H9 (cell line): ENCODE measurements around the gene RAX2. TPM values are rescaled to one million over a fixed set of nuclear protein-coding genes. Genes with fewer than 3 reads are reported as not detected.

ENCODE experiments used
- DNase-seq: peaks from one replicate; pipeline ENCODE4 v3.0.0-alpha.2; 2017
- H2AFZ ChIP-seq: one replicate; pipeline ENCODE4 v1.6.1; 2013; ENCODE audit warnings: mild to moderate bottlenecking, low read length, control low read depth, moderate library complexity
- H2AK5ac ChIP-seq: 2 replicates; pipeline ENCODE4 v1.6.1; 2013; ENCODE audit warnings: low read length, control low read depth, mixed read lengths; ENCODE audit not compliant: insufficient read length
- H2BK120ac ChIP-seq: one replicate; pipeline ENCODE4 v1.6.1; 2013; ENCODE audit warnings: low read depth, mild to moderate bottlenecking, low read length, control low read depth, inconsistent platforms; ENCODE audit not compliant: poor library complexity, severe bottlenecking
- H2BK12ac ChIP-seq: 2 replicates; pipeline ENCODE4 v1.6.1; 2013; ENCODE audit warnings: low read length, control low read depth, mixed read lengths, low read depth; ENCODE audit not compliant: insufficient read length
- H2BK15ac ChIP-seq: 2 replicates; pipeline ENCODE4 v1.6.1; 2013; ENCODE audit warnings: low read depth, low read length, control low read depth
- H2BK20ac ChIP-seq: one replicate; pipeline ENCODE4 v1.6.1; 2013; ENCODE audit warnings: low read depth, mild to moderate bottlenecking, low read length, control low read depth, inconsistent platforms; ENCODE audit not compliant: poor library complexity, severe bottlenecking
- H2BK5ac ChIP-seq: 2 replicates; pipeline ENCODE4 v1.6.1; 2013; ENCODE audit warnings: low read length, control low read depth, mixed read lengths; ENCODE audit not compliant: insufficient read length
- H3K14ac ChIP-seq: 2 replicates; pipeline ENCODE4 v1.6.1; 2013; ENCODE audit warnings: low read length, control low read depth; ENCODE audit not compliant: insufficient read depth
- H3K18ac ChIP-seq: 2 replicates; pipeline ENCODE4 v1.6.1; 2013; ENCODE audit warnings: low read depth, mild to moderate bottlenecking, mixed read lengths, low read length, control low read depth; ENCODE audit not compliant: insufficient read length
- H3K23ac ChIP-seq: 2 replicates; pipeline ENCODE4 v1.6.1; 2013; ENCODE audit warnings: low read length, control low read depth, mixed read lengths, low read depth; ENCODE audit not compliant: insufficient read length
- H3K23me2 ChIP-seq: 2 replicates; pipeline ENCODE4 v1.6.1; 2013; ENCODE audit warnings: low read depth, mild to moderate bottlenecking, mixed read lengths, low read length, control low read depth; ENCODE audit not compliant: insufficient read length, poor library complexity, severe bottlenecking
- H3K27ac ChIP-seq: 2 replicates; pipeline ENCODE4 v1.5.1; 2013; ENCODE audit warnings: low read length, control low read depth, mixed read lengths, low read depth; ENCODE audit not compliant: insufficient read length
- H3K27me3 ChIP-seq: 2 replicates; pipeline ENCODE4 v1.6.1; 2013; ENCODE audit warnings: low read length, control low read depth, inconsistent platforms; ENCODE audit not compliant: insufficient read depth
- H3K4ac ChIP-seq: 2 replicates; pipeline ENCODE4 v1.6.1; 2013; ENCODE audit warnings: low read depth, mild to moderate bottlenecking, control low read depth, inconsistent platforms, low read length, moderate library complexity
- H3K4me1 ChIP-seq: 2 replicates; pipeline ENCODE4 v1.6.1; 2013; ENCODE audit warnings: low read length, control low read depth, inconsistent platforms; ENCODE audit not compliant: insufficient read depth
- H3K4me2 ChIP-seq: 2 replicates; pipeline ENCODE4 v1.6.1; 2013; ENCODE audit warnings: low read length, control low read depth, mixed read lengths; ENCODE audit not compliant: insufficient read length, insufficient read depth
- H3K56ac ChIP-seq: 2 replicates; pipeline ENCODE4 v1.6.1; 2013; ENCODE audit warnings: low read depth, mild to moderate bottlenecking, mixed read lengths, low read length, control low read depth; ENCODE audit not compliant: insufficient read length
- H3K79me1 ChIP-seq: 2 replicates; pipeline ENCODE4 v1.6.1; 2013; ENCODE audit warnings: low read depth, mild to moderate bottlenecking, moderate library complexity, low read length, control low read depth, inconsistent platforms; ENCODE audit not compliant: insufficient read depth, poor library complexity, severe bottlenecking
- H3K79me2 ChIP-seq: 2 replicates; pipeline ENCODE4 v1.6.1; 2013; ENCODE audit warnings: low read length, control low read depth, inconsistent platforms; ENCODE audit not compliant: insufficient read depth
- H3K9ac ChIP-seq: 2 replicates; pipeline ENCODE4 v1.6.1; 2013; ENCODE audit warnings: low read length, control low read depth, mixed read lengths; ENCODE audit not compliant: insufficient read length; ENCODE audit errors: extremely low read depth
- H3K9me3 ChIP-seq: one replicate; pipeline ENCODE4 v1.6.1; 2013; ENCODE audit warnings: low read depth, low read length, inconsistent platforms; ENCODE audit not compliant: control insufficient read depth
- H3T11ph ChIP-seq: one replicate; pipeline ENCODE4 v1.6.1; 2013; ENCODE audit warnings: mild to moderate bottlenecking, low read length, control low read depth, inconsistent platforms
- H4K20me1 ChIP-seq: one replicate; pipeline ENCODE4 v1.6.1; 2013; ENCODE audit not compliant: control insufficient read depth, insufficient read length, insufficient read depth
- H4K5ac ChIP-seq: 2 replicates; pipeline ENCODE4 v1.6.1; 2013; ENCODE audit warnings: low read depth, mild to moderate bottlenecking, mixed read lengths, low read length, control low read depth; ENCODE audit not compliant: insufficient read length
- H4K8ac ChIP-seq: replicated peaks from 2 replicates; pipeline ENCODE4 v1.6.1; 2013; ENCODE audit warnings: low read length, control low read depth, mixed read lengths, low read depth; ENCODE audit not compliant: insufficient read length
- H4K91ac ChIP-seq: 2 replicates; pipeline ENCODE4 v1.6.1; 2013; ENCODE audit warnings: low read depth, mild to moderate bottlenecking, moderate library complexity, mixed read lengths, low read length, control low read depth; ENCODE audit not compliant: insufficient read length
- H3K27ac Mint-ChIP-seq, 3 experiments: 2 replicates in 2 of 3; 3 replicates in 1 of 3; pipeline ENCODE4 v1.8.0; 2020 to 2021; ENCODE audit warnings: mixed read lengths in 3 of 3, mild to moderate bottlenecking in 1 of 3, moderate library complexity in 1 of 3
- H3K27me3 Mint-ChIP-seq: 2 replicates; pipeline ENCODE4 v1.8.0; 2021; ENCODE audit warnings: low read depth, mild to moderate bottlenecking, moderate library complexity, mixed read lengths
- H3K36me3 Mint-ChIP-seq, 3 experiments: 2 replicates in 2 of 3; 3 replicates in 1 of 3; pipeline ENCODE4 v1.8.0; 2020 to 2021; ENCODE audit warnings: low read depth in 3 of 3, mixed read lengths in 3 of 3; ENCODE audit not compliant: insufficient read depth in 1 of 3
- H3K4me1 Mint-ChIP-seq, 2 experiments: 2 replicates each; pipeline ENCODE4 v1.8.0; 2020; ENCODE audit warnings: mixed read lengths in 2 of 2
- H3K4me3 Mint-ChIP-seq, 2 experiments: 2 replicates in 1 of 2; 3 replicates in 1 of 2; pipeline ENCODE4 v1.8.0; 2020 to 2021; ENCODE audit warnings: mild to moderate bottlenecking in 2 of 2, mixed read lengths in 2 of 2, moderate library complexity in 1 of 2
- H3K9me3 Mint-ChIP-seq, 2 experiments: 2 replicates in 1 of 2; 3 replicates in 1 of 2; pipeline ENCODE4 v1.8.0; 2020; ENCODE audit warnings: mild to moderate bottlenecking in 2 of 2, mixed read lengths in 2 of 2, moderate library complexity in 1 of 2
- WGBS: extraction: QIAGEN DNeasy Blood & Tissue Kit; methylation state at CpG from one replicate; pipeline ENCODE4 v1.1.7; 2013; ENCODE audit warnings: missing lambda C conversion rate, low lambda C conversion rate, mixed read lengths; ENCODE audit not compliant: insufficient read length; ENCODE audit errors: extremely low coverage; 5-methylcytosine and 5-hydroxymethylcytosine counted together
- total RNA-seq: library from RNA; stranded (reverse); gene quantifications from 2 replicates; pipeline ENCODE4 v1.2.1, GENCODE V29; 2021
- TF ChIP-seq, protein P1 (sequence below): fragments of 200-600 bp; sonication (generic); conservative IDR thresholded peaks from 3 replicates; pipeline ENCODE4 v1.8.0; 2021; ENCODE audit warnings: antibody characterized with exemption, mild to moderate bottlenecking

The RAX2 gene
- total RNA-seq, 1 experiment from 2014 or later = not detected

DNA sequence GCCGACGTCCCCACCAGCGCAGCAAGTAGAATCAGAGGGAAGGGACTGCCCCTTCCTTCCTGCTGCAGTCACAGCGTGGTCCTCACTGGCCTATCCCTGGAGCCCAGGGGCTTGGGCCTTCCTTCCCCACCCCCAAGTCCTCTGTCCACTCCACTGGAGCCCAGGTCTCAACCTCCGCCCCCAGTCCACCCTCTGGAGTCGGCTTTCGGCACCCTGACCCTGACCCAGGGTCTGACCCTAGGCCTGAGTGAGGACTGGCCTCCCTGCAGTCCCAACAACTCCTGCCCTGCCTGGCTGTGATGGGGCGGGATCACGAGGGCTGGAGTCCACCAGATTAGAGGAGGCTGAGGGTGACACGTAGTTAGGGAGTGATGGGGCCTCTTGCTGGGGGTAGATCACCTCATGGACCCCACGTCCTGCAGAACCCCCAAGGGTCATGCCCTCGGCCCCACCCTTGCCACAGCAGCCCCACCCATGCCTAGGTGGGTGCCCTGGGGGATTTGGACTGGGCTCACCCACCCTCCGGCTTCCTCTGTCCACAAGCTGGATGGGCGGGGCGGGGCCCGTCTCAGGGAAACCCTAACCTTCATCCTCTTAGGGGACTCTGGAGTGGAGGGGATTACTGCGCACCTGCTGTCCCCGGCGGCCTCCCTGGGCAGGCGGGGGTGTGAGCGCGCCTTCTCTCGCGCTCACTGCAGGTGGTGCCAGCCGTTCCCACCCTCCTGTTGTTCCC is 3.8 kb downstream of the RAX2 start:
- H3K9me3 Mint-ChIP-seq = no peaks in the 10 kb centered on the region
- Histone ChIP-seq H3K56ac (no peak overlapping the region), H3K27ac (no peak overlapping the region), H3K9me3 (no peaks in the 10 kb centered on the region), H2BK12ac (no peak overlapping the region), H3T11ph (no peak overlapping the region), H2BK20ac (no peak overlapping the region), H4K91ac (no peak overlapping the region), H3K4me2 (no peak overlapping the region), H3K79me2 (no peaks in the 10 kb centered on the region), H4K8ac (no peak overlapping the region), H4K5ac (no peak overlapping the region), H3K18ac (no peak overlapping the region), H3K23me2 (no peaks in the 10 kb centered on the region), H3K27me3 (no peaks in the 10 kb centered on the region), H3K4ac (no peak overlapping the region), H3K4me1 (no peaks in the 10 kb centered on the region), H3K14ac (no peak overlapping the region), H2BK5ac (no peak overlapping the region), H2AK5ac (no peak overlapping the region), H3K9ac (no peak overlapping the region), H2BK15ac (no peak overlapping the region), H2AFZ (no peak overlapping the region), H3K23ac (no peak overlapping the region), H4K20me1 (no peaks in the 10 kb centered on the region), H2BK120ac (no peak overlapping the region), H3K79me1 (no peaks in the 10 kb centered on the region)
- peak overlapping the region in 1 of 3 experiments; percentile 52; a peak in 1 of 7 replicates for H3K27ac Mint-ChIP-seq
- no peaks in the 10 kb centered on the region for H3K27me3 Mint-ChIP-seq
- no peak overlapping the region for H3K4me3 Mint-ChIP-seq
- H3K36me3 Mint-ChIP-seq = peaks cover 6 to 15% (median 12%) of the 10 kb centered on the region in 3 experiments; a peak in 5 of 7 replicates
- DNase-seq = no peak
- WGBS = no CpG with 5 or more reads among the region's 25 CpGs
- peaks cover 7 to 15% of the 10 kb centered on the region in 2 experiments for H3K4me1 Mint-ChIP-seq
- TF ChIP-seq, protein P1, sequence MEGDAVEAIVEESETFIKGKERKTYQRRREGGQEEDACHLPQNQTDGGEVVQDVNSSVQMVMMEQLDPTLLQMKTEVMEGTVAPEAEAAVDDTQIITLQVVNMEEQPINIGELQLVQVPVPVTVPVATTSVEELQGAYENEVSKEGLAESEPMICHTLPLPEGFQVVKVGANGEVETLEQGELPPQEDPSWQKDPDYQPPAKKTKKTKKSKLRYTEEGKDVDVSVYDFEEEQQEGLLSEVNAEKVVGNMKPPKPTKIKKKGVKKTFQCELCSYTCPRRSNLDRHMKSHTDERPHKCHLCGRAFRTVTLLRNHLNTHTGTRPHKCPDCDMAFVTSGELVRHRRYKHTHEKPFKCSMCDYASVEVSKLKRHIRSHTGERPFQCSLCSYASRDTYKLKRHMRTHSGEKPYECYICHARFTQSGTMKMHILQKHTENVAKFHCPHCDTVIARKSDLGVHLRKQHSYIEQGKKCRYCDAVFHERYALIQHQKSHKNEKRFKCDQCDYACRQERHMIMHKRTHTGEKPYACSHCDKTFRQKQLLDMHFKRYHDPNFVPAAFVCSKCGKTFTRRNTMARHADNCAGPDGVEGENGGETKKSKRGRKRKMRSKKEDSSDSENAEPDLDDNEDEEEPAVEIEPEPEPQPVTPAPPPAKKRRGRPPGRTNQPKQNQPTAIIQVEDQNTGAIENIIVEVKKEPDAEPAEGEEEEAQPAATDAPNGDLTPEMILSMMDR = no peak
